SH-SY5Y (cell line): ENCODE measurements around the gene FGFRL1.

Experiments
- GATA2 ChIP-seq: IDR thresholded peaks from 2 replicates; pipeline ENCODE4 v1.6.1; 2011; ENCODE audit warnings: mild to moderate bottlenecking, low read depth, low read length
- GATA3 ChIP-seq: IDR thresholded peaks from 2 replicates; pipeline ENCODE4 v1.6.1; 2011; ENCODE audit warnings: low read depth, mild to moderate bottlenecking, low read length, moderate library complexity

- TF ChIP-seq GATA2, result no peak
- TF ChIP-seq GATA3, result no peak
Measured at GRCh38 chr4:998096-998691, 13.2 kb upstream of the FGFRL1 start.
